Activated CD8-positive, alpha-beta T cell treated with anti-CD3 and anti-CD28 coated beads, Interleukin-2, amount 10 ng/mL, durations not matched to agents 7 days and 5 days (primary cell): Measurements from ENCODE around the gene LIN7C. TPM values are rescaled to one million over a fixed set of nuclear protein-coding genes. Genes with fewer than 3 reads are reported as not detected.
"Not testable (repeated sequence)": the region's sequence is repeated elsewhere in the genome, so short reads cannot be mapped to it uniquely, and the experiment has no call there.

ENCODE experiments used
- ATAC-seq: fragments of 150-1000 bp; cut with Tn5 transposase; one replicate; pipeline ENCODE4 v1.10.0; 2021; ENCODE audit warnings: moderate library complexity
- CTCF ChIA-PET: fragments of 350-600 bp; sonication (Branson Sonifier 250); formaldehyde crosslinking; loops from one replicate; lab custom pipeline; 2021; ENCODE audit warnings: antibody characterized with exemption; lab: Charles Lee
- POLR2A ChIA-PET: fragments of 350-600 bp; sonication (Branson Sonifier 250); formaldehyde crosslinking; loops from one replicate; lab custom pipeline; 2021; ENCODE audit warnings: antibody characterized with exemption; lab: Charles Lee
- DNase-seq: peaks from one replicate; pipeline ENCODE4 v3.0.0-alpha.2; 2020
- H3K27ac Mint-ChIP-seq: one replicate; pipeline ENCODE4 v1.8.0; 2021; ENCODE audit warnings: mild to moderate bottlenecking, mixed read lengths
- H3K27me3 Mint-ChIP-seq: one replicate; pipeline ENCODE4 v1.8.0; 2021; ENCODE audit warnings: low read depth, mixed read lengths
- H3K36me3 Mint-ChIP-seq: one replicate; pipeline ENCODE4 v1.8.0; 2021; ENCODE audit warnings: low read depth, mixed read lengths
- H3K4me1 Mint-ChIP-seq: one replicate; pipeline ENCODE4 v1.8.0; 2021; ENCODE audit warnings: low read depth, mixed read lengths
- H3K4me3 Mint-ChIP-seq: one replicate; pipeline ENCODE4 v1.8.0; 2021; ENCODE audit warnings: mild to moderate bottlenecking, mixed read lengths
- H3K9me3 Mint-ChIP-seq: one replicate; pipeline ENCODE4 v1.8.0; 2022; ENCODE audit warnings: mixed read lengths; ENCODE audit not compliant: insufficient read depth
- total RNA-seq, 2 experiments: library from RNA; stranded (reverse); gene quantifications; one replicate each; pipeline ENCODE4 v1.2.3, GENCODE V29; 2021

LIN7C gene
- total RNA-seq, 2 experiments from 2014 or later, result 18.9 to 19.0 TPM

DNA sequence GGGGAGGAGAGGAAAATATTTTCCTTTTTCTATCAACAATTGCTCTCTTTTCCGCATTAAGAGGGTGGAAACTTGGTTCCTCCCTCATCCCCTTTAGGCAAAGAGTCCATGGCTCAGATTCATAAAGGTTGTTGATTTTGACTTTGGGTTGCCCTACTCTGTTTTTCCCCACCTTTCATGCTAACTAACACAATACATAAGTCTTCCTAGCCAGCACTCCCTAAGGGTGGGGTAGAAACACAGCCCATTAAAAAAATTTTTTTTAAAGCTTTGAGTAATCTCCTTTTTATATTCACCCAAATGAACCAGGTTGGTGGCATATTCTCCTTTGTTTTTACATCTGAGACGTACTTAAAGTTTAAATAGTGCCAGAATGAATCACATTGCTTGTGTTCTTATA lies 20.0 kb upstream of the LIN7C start:
- Mint-ChIP-seq H3K4me3 (no peak overlapping the region), H3K9me3 (no peaks in the 10 kb centered on the region), H3K27me3 (no peaks in the 10 kb centered on the region), H3K27ac (no peak overlapping the region), H3K36me3 (no peaks in the 10 kb centered on the region), H3K4me1 (no peaks in the 10 kb centered on the region)
- no peak for ATAC-seq
- CTCF ChIA-PET, result no interaction called here
- POLR2A ChIA-PET, result no interaction called here
- no peak for DNase-seq

DNA sequence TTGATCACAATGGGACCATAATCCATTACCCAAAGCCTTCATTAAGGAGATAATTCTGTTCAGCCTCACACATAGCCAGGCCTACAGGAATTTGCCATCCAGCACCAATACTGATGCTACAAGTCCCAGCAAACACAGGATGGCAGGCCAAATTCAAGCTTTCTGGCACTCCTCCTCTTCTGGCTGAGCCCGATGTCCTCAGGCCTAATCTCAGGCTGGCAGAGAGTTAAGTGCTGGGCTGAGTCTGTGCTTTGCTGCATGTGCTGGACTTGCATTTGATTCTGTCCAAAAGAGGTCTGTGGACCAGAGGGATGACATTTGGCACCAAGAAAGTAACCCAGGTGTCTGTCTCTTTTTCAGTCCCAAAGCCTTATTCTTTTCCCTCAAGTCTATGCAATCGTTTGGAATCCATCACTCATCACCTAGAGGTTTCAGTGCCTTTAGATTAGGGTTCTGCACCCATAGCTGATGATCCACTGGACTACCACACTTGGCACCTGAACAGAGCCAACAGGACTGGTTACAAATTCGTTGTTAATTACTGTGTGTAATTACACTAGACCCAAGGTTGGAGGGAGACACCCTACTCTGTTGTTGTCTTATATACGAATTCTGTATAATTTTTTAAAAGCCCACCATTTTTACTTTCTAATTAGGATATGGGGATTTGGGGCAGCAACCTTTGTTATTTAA lies 19.4 kb upstream of the LIN7C start:
- ChIA-PET POLR2A (no interaction called here), CTCF (interaction anchor here (1.5 kb wide), 1 partner anchor 9 kb away, joined by 3 read pairs; no protein-coding TSS in a partner anchor)
- Mint-ChIP-seq H3K36me3 (no peaks in the 10 kb centered on the region), H3K9me3 (no peaks in the 10 kb centered on the region), H3K27ac (no peak overlapping the region), H3K4me3 (no peak overlapping the region), H3K4me1 (no peaks in the 10 kb centered on the region), H3K27me3 (no peaks in the 10 kb centered on the region)
- no peak for DNase-seq
- no peak for ATAC-seq

DNA sequence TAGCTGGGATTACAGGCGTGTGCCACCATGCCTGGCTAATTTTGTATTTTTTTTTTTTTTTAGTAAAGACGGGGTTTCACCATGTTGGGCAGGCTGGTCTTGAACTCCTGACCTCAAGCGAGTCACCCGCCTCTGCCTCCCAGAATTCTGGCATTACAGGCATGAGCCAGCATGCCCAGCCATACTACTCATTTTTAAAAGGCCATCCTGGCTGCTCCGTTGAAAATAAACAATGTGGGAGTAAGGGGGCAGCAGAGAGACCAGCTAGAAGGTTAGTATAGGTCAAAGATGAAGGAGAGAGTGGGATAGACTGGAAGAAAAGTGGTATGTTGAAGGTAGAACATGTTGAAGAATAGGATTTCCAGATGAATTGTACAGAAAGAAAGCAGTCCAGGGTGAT lies 17.6 kb upstream of the LIN7C start:
- H3K36me3 Mint-ChIP-seq, result no peaks in the 10 kb centered on the region
- H3K4me1 Mint-ChIP-seq, result no peaks in the 10 kb centered on the region
- ChIA-PET CTCF (interaction anchor here (0.8 kb wide), 1 partner anchor 20 kb away, joined by 3 read pairs; no protein-coding TSS in a partner anchor), POLR2A (no interaction called here)
- ATAC-seq (no peak), DNase-seq (no peak)
- H3K4me3 Mint-ChIP-seq, result no peak overlapping the region
- H3K9me3 Mint-ChIP-seq, result no peaks in the 10 kb centered on the region
- peaks cover 3% of the 10 kb centered on the region for H3K27me3 Mint-ChIP-seq
- no peak overlapping the region for H3K27ac Mint-ChIP-seq

DNA sequence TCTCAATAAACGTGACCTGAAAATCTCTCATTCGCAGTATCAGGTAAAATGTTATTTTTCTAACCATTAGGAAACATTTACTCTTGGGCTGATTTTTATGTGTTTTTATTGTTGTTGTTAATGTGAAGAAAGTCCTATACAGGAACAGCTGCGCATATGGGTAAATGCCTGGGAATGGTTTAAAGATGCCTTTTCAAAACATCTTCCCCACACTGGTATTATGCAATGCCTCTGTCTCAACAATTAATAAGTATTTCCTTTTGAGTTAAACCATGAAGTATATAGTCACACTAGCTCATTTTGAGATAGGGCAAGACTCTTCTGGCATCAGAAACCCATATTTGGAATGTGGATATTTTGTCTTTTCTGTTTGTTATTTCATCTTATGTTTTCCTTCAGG lies 13.7 kb upstream of the LIN7C start:
- ChIA-PET CTCF (no interaction called here), POLR2A (no interaction called here)
- Mint-ChIP-seq H3K4me1 (no peaks in the 10 kb centered on the region), H3K27me3 (peaks cover 5% of the 10 kb centered on the region), H3K9me3 (peaks cover under 1% of the 10 kb centered on the region), H3K27ac (no peak overlapping the region), H3K36me3 (no peaks in the 10 kb centered on the region), H3K4me3 (no peak overlapping the region)
- DNase-seq (no peak), ATAC-seq (no peak)

DNA sequence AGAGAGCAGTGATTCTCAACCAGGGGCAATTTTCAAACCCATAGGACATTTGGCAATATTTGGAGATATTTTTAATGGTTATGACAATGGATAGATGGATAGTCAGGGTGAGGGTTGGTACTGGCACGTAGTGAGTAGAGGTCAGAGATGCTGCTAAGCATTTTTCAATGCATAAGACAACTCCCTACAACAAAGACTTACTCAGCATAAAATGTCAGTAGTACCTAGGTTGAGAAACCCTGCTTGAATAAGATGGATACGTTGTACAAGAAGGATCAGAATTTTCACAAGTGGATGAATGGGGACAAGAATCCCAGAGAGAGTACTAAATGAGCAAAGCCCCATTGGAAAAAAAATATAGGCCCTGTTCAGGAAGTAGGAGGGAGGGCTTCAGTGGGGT lies 11.9 kb upstream of the LIN7C start:
- Mint-ChIP-seq H3K4me1 (no peaks in the 10 kb centered on the region), H3K27me3 (peaks cover 5% of the 10 kb centered on the region), H3K27ac (no peak overlapping the region), H3K36me3 (no peaks in the 10 kb centered on the region), H3K4me3 (no peak overlapping the region), H3K9me3 (peaks cover 3% of the 10 kb centered on the region)
- ChIA-PET POLR2A (no interaction called here), CTCF (no interaction called here)
- no peak for DNase-seq
- ATAC-seq, result no peak

DNA sequence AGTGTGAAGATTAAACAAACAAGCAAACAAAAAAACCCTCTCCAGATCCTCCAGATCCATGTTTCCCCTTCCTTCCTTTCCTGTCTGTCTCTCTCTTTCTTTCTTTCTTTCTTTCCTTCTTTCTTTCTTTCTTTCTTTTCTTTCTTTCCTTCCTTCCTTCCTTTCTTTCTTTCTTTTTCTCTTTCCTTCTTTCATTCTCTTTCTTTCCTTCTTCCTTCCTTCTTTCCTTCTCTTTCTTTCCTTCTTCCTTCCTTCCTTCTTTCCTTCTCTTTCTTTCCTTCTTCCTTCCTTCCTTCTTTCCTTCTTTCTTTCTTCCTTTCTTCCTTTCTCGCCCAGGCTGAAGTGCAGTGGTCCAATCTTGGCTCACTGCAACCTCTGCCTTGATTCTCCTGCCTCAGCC lies 10.9 kb upstream of the LIN7C start:
- not testable (repeated sequence) for H3K4me3 Mint-ChIP-seq, ATAC-seq, H3K27ac Mint-ChIP-seq, H3K36me3 Mint-ChIP-seq, DNase-seq, H3K4me1 Mint-ChIP-seq, H3K27me3 Mint-ChIP-seq, H3K9me3 Mint-ChIP-seq
- ChIA-PET CTCF (interaction anchor here (1.6 kb wide), 1 partner anchor 21 kb away, joined by 3 read pairs; no protein-coding TSS in a partner anchor), POLR2A (interaction anchor here (0.9 kb wide), 1 partner anchor 11 kb away, joined by 4 read pairs; the partner anchor contains the start of gene LIN7C)

DNA sequence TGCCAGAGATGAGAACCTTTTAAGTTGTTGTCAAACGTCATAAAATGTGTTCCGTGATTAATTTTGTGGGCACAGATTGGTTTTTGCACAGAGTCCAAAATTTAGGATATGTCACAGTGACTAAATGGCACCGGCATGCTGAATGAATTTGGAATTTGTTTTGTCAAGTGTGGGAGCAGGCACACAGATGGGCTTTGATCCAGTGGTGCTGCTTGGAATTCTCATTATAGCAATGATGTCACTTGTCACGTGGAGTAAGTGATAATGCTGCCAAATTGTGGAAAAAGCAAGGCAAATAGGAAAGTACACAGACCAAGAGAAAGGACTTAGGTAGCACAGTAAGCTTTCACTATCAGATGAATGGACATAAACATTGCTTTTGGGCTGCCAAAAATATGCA lies 8.0 kb upstream of the LIN7C start:
- CTCF ChIA-PET, result no interaction called here
- Mint-ChIP-seq H3K4me1 (no peaks in the 10 kb centered on the region), H3K27ac (no peak overlapping the region), H3K9me3 (peaks cover 3% of the 10 kb centered on the region), H3K27me3 (peaks cover 5% of the 10 kb centered on the region), H3K4me3 (no peak overlapping the region), H3K36me3 (no peaks in the 10 kb centered on the region)
- POLR2A ChIA-PET, result no interaction called here
- ATAC-seq (no peak), DNase-seq (no peak)

DNA sequence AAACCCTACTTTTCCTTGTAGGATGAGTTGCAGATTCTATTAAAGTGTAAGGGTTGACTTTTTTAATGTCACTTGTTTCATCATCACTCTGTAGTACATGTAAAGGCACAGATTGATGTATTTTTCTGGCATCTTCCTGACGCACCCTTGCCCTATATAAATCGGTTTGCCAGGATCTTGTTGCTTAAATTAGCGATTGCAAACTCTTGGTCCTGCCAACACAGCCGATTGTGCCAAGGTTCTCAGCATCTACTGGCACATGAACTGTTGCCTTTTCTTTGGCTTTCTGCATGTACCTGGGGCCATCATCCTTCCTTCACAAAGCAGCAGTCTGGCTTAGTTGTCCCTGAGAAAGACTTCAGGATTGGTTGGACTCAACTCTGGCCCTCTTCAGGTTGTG lies 7.5 kb upstream of the LIN7C start:
- H3K27me3 Mint-ChIP-seq, result peaks cover 2% of the 10 kb centered on the region
- ChIA-PET POLR2A (no interaction called here), CTCF (no interaction called here)
- no peaks in the 10 kb centered on the region for H3K36me3 Mint-ChIP-seq
- DNase-seq, result no peak
- peaks cover 3% of the 10 kb centered on the region for H3K9me3 Mint-ChIP-seq
- no peaks in the 10 kb centered on the region for H3K4me1 Mint-ChIP-seq
- H3K4me3 Mint-ChIP-seq, result no peak overlapping the region
- H3K27ac Mint-ChIP-seq, result no peak overlapping the region
- ATAC-seq, result no peak

DNA sequence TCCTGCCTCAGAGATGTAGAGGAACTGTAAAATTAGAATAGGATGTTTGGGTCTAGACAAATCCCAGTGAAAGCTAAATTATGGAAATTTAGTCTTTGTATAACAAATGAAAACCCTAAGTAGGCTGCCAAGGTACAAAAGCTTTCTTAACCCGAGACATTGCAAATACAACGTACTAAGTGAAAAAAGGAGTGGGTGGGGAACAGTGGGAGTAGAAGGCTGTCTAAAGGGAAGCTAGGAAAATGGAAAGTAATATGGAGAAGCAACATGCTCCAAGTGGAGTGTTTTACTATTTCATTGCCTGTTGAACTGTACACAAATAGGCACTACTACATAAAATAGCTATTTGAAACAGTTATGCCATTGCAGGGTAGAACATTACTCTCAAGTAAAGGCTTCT lies 6.8 kb upstream of the LIN7C start:
- DNase-seq (no peak), ATAC-seq (no peak)
- peaks cover 4% of the 10 kb centered on the region for H3K4me1 Mint-ChIP-seq
- CTCF ChIA-PET, result interaction anchor here (6.5 kb wide), 1 partner anchor 16 kb away, joined by 30 read pairs; no protein-coding TSS in a partner anchor
- no peaks in the 10 kb centered on the region for H3K36me3 Mint-ChIP-seq
- H3K27me3 Mint-ChIP-seq, result no peaks in the 10 kb centered on the region
- H3K9me3 Mint-ChIP-seq, result peaks cover 3% of the 10 kb centered on the region
- no peak overlapping the region for H3K4me3 Mint-ChIP-seq
- no peak overlapping the region for H3K27ac Mint-ChIP-seq
- POLR2A ChIA-PET, result no interaction called here

DNA sequence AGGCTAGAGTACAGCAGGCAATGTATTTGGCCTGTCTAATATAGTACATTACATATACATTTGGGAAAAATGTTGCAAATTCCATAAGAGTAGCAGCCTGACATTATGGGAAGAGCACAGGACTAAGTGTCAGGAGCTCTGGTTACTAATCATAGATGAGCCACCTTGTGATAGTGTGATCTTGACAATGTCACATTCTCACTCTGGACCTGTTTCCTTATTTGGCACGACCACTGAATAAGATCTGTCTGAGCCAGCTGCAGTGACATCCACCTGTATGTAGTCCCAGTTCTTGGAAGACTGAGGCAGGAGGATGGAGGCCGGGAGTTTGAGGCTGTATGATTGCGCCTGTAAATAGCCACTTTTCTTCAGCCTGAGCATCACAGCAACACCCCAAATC lies 5.7 kb upstream of the LIN7C start:
- no peak overlapping the region for H3K27ac Mint-ChIP-seq
- peaks cover 13% of the 10 kb centered on the region for H3K4me1 Mint-ChIP-seq
- ChIA-PET POLR2A (no interaction called here), CTCF (interaction anchor here (6.5 kb wide), 1 partner anchor 15 kb away, joined by 30 read pairs; no protein-coding TSS in a partner anchor)
- H3K9me3 Mint-ChIP-seq, result peaks cover 3% of the 10 kb centered on the region
- H3K27me3 Mint-ChIP-seq, result no peaks in the 10 kb centered on the region
- ATAC-seq (no peak), DNase-seq (no peak)
- H3K36me3 Mint-ChIP-seq, result no peaks in the 10 kb centered on the region
- H3K4me3 Mint-ChIP-seq, result no peak overlapping the region

DNA sequence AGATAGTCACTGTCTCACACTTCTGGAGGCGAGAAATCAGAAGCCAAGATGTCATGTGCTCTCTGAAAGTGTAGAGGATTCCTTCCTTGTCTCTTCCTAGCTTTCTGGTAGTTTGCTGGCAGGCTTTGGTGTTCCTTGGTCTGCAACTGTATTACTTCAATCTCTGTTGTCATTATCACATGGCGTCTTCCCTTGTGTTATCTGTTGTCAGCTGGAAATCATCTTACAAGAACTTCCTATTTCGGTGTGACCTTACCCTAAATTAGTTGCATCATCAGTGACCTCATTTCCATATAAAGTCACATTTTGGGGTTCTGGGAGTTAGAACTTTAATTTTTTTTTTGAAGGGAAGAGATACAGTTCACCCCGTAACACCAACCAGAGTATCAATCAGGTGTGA lies 3.3 kb upstream of the LIN7C start:
- Mint-ChIP-seq H3K27ac (no peak overlapping the region), H3K9me3 (no peaks in the 10 kb centered on the region), H3K27me3 (no peaks in the 10 kb centered on the region), H3K4me3 (no peak overlapping the region), H3K36me3 (no peaks in the 10 kb centered on the region), H3K4me1 (peaks cover 23% of the 10 kb centered on the region)
- no peak for DNase-seq
- ChIA-PET POLR2A (interaction anchor here (0.7 kb wide), 2 partner anchors 11 to 41 kb away, joined by 3 read pairs; no protein-coding TSS in a partner anchor), CTCF (interaction anchor here (1.4 to 6.5 kb wide), 2 partner anchors 13 to 24 kb away, joined by 3 to 30 read pairs; no protein-coding TSS in a partner anchor)
- no peak for ATAC-seq

DNA sequence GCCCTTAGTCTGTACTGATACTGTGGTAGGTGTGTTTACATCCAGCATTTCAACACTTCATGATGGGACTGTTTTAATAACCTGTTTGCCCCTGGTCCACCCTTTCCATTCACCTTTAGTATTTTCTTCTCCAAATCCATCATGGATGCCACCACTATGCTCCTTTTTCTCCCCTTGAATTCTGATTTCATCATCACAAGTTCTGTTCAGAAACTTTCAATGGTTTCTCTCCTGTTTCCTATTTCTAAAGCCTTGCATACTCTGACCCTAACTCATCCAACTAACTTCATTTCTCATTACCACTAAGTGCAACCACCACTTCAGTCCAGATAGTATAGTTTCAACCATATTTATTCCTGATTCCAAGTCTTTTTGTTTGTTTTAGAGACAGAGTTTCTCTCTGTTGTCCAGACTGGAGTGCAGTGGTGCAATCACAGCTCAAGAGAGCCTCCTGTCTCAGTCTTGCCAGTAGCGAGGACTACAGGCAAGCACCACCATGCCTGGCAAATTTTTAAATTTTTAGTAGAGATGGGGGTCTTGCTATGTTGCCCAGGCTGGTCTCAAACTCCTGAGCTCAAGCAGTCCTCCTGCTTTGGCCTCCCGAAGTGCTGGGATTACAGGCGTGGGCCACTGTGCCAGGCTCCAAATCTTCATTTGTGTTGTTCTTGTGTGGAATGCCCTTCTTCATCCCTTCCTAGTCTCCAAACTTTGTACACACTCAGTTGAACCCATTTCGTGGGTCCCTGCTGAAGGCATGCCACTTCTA lies 1.2 kb upstream of the LIN7C start:
- ChIA-PET CTCF (interaction anchor here (1.6 to 6.5 kb wide), 2 partner anchors 10 to 22 kb away, joined by 5 to 30 read pairs; no protein-coding TSS in a partner anchor), POLR2A (interaction anchor here (0.7 kb wide), 1 partner anchor 9 kb away, joined by 3 read pairs; no protein-coding TSS in a partner anchor)
- no peaks in the 10 kb centered on the region for H3K9me3 Mint-ChIP-seq

More for the DNA sequence above, 1.2 kb upstream of the LIN7C start:
- ATAC-seq (no peak), DNase-seq (no peak)
- peaks cover 8% of the 10 kb centered on the region for H3K36me3 Mint-ChIP-seq
- peaks cover 34% of the 10 kb centered on the region for H3K4me1 Mint-ChIP-seq
- peak overlapping the region; percentile 100 for H3K27ac Mint-ChIP-seq
- no peaks in the 10 kb centered on the region for H3K27me3 Mint-ChIP-seq
- H3K4me3 Mint-ChIP-seq, result peak overlapping the region; percentile 100
